H1 (cell line): ENCODE measurements around the gene CUL1. TPM values are rescaled to one million over a fixed set of nuclear protein-coding genes. Genes with fewer than 3 reads are reported as not detected.

Experiments used
- CTCF ChIA-PET: fragments of 300-600 bp; sonication (Branson Sonifier 250); formaldehyde crosslinking; loops from one replicate; lab custom pipeline; 2021; ENCODE audit not compliant: partially characterized antibody; lab: Charles Lee
- POLR2A ChIA-PET: fragments of 300-600 bp; sonication (Branson Sonifier 250); formaldehyde crosslinking; loops from one replicate; lab custom pipeline; 2021; ENCODE audit warnings: inconsistent platforms; ENCODE audit not compliant: partially characterized antibody; lab: Charles Lee
- DNase-seq, 2 experiments: peaks; one replicate each; pipeline versions ENCODE4 v3.0.0 to v3.0.0-alpha.2; 2010 to 2022; ENCODE audit warnings: low spot score in 2 of 2, low read depth in 1 of 2, mixed read lengths in 1 of 2
- FAIRE-seq: peaks from 2 replicates; lab custom pipeline; 2011; peaks lifted over from hg19 to GRCh38; lab: Jason Lieb, UNC
- H2AFZ ChIP-seq: 2 replicates; pipeline ENCODE4 v1.8.1; 2012; ENCODE audit warnings: low read length, inconsistent platforms
- H2AK5ac ChIP-seq: 2 replicates; pipeline ENCODE4 v1.6.1; 2013; ENCODE audit warnings: low read depth, low read length
- H2BK120ac ChIP-seq: replicated peaks from 2 replicates; pipeline ENCODE3; 2013; ENCODE audit warnings: low read depth, low read length, inconsistent platforms
- H2BK12ac ChIP-seq: 2 replicates; pipeline ENCODE4 v1.6.1; 2013; ENCODE audit warnings: low read depth, low read length
- H2BK15ac ChIP-seq: 2 replicates; pipeline ENCODE4 v1.6.1; 2013; ENCODE audit warnings: low read length
- H2BK20ac ChIP-seq: 2 replicates; pipeline ENCODE4 v1.6.1; 2013; ENCODE audit warnings: low read length
- H2BK5ac ChIP-seq: 2 replicates; pipeline ENCODE4 v1.6.1; 2013; ENCODE audit warnings: low read depth, low read length
- H3K14ac ChIP-seq: 2 replicates; pipeline ENCODE4 v1.6.1; 2013; ENCODE audit warnings: inconsistent platforms; ENCODE audit not compliant: insufficient read length
- H3K18ac ChIP-seq: 2 replicates; pipeline ENCODE4 v1.6.1; 2013; ENCODE audit warnings: low read length; ENCODE audit errors: extremely low read depth
- H3K23ac ChIP-seq: 2 replicates; pipeline ENCODE4 v1.6.1; 2013; ENCODE audit warnings: inconsistent platforms; ENCODE audit not compliant: insufficient read length
- H3K23me2 ChIP-seq: 2 replicates; pipeline ENCODE4 v1.6.1; 2013; ENCODE audit warnings: low read depth, low read length
- H3K27ac ChIP-seq: 2 replicates; pipeline ENCODE4 v1.6.1; 2011; ENCODE audit warnings: low read depth, low read length, inconsistent platforms
- H3K27me3 ChIP-seq, 4 experiments: replicated peaks in 1 of 4; 1 replicate in 1 of 4; 2 replicates in 3 of 4; pipeline versions ENCODE4 v1.6.1 to v1.8.1; 2011 to 2013; ENCODE audit warnings: low read length in 3 of 4, mild to moderate bottlenecking in 3 of 4, inconsistent platforms in 2 of 4, mixed read lengths in 2 of 4, moderate library complexity in 1 of 4; ENCODE audit not compliant: control insufficient read depth in 3 of 4, insufficient read depth in 3 of 4; ENCODE audit errors: extremely low read depth in 1 of 4
- H3K36me3 ChIP-seq, 4 experiments: 2 replicates each; pipeline versions ENCODE4 v1.6.1 to v1.8.1; 2011 to 2013; ENCODE audit warnings: mild to moderate bottlenecking in 4 of 4, low read length in 3 of 4, moderate library complexity in 2 of 4, control low read depth in 1 of 4, inconsistent platforms in 1 of 4; ENCODE audit not compliant: insufficient read depth in 4 of 4, control insufficient read depth in 2 of 4
- H3K4ac ChIP-seq: replicated peaks from 2 replicates; pipeline ENCODE3; 2013; ENCODE audit warnings: low read length, low read depth, mixed read lengths, inconsistent platforms; ENCODE audit not compliant: insufficient read length
- H3K4me1 ChIP-seq, 4 experiments: replicated peaks in 1 of 4; 1 replicate in 1 of 4; 2 replicates in 3 of 4; pipeline versions ENCODE4 v1.6.1 to v1.8.1; 2011 to 2013; ENCODE audit warnings: low read length in 3 of 4, inconsistent platforms in 2 of 4, mixed read lengths in 1 of 4; ENCODE audit not compliant: insufficient read depth in 4 of 4, control insufficient read depth in 3 of 4
- H3K4me2 ChIP-seq, 2 experiments: 2 replicates each; pipeline versions ENCODE4 v1.6.1 to v1.8.1; 2011 to 2013; ENCODE audit warnings: low read depth in 2 of 2, low read length in 2 of 2, control low read depth in 1 of 2, inconsistent platforms in 1 of 2, mild to moderate bottlenecking in 1 of 2; ENCODE audit not compliant: insufficient read depth in 1 of 2
- H3K4me3 ChIP-seq, 4 experiments: fragments of 200-600, 300-600 bp in 1 of 4; sonication (generic), shearing (Covaris generic), sonication (Bioruptor Twin) in 1 of 4; 2 replicates each; pipeline versions ENCODE4 v1.5.1 to v1.8.1; 2011 to 2016; ENCODE audit warnings: low read length in 4 of 4, low read depth in 3 of 4, control low read depth in 2 of 4, inconsistent platforms in 2 of 4, mild to moderate bottlenecking in 2 of 4, mixed read lengths in 1 of 4, moderate library complexity in 1 of 4; ENCODE audit not compliant: insufficient read depth in 2 of 4; ENCODE audit errors: extremely low read depth in 1 of 4
- H3K56ac ChIP-seq: replicated peaks from 2 replicates; pipeline ENCODE3; 2013; ENCODE audit warnings: low read depth, mild to moderate bottlenecking, mixed read lengths, low read length, inconsistent platforms; ENCODE audit not compliant: insufficient read length
- H3K79me1 ChIP-seq: 2 replicates; pipeline ENCODE4 v1.6.1; 2013; ENCODE audit warnings: low read depth, low read length, control low read depth
- H3K79me2 ChIP-seq, 2 experiments: 2 replicates each; pipeline versions ENCODE4 v1.6.1 to v1.8.1; 2012 to 2013; ENCODE audit warnings: low read length in 2 of 2, mild to moderate bottlenecking in 2 of 2, inconsistent platforms in 1 of 2; ENCODE audit not compliant: insufficient read depth in 2 of 2, control insufficient read depth in 1 of 2
- H3K9ac ChIP-seq, 4 experiments: replicated peaks in 1 of 4; 1 replicate in 1 of 4; 2 replicates in 3 of 4; pipeline versions ENCODE4 v1.6.1 to v1.8.1; 2011 to 2013; ENCODE audit warnings: low read depth in 3 of 4, low read length in 3 of 4, control low read depth in 2 of 4, mild to moderate bottlenecking in 2 of 4, moderate library complexity in 2 of 4, inconsistent platforms in 1 of 4; ENCODE audit errors: extremely low read depth in 1 of 4
- H3K9me3 ChIP-seq, 2 experiments: 2 replicates each; pipeline versions ENCODE4 v1.6.1 to v1.8.1; 2012 to 2013; ENCODE audit warnings: mild to moderate bottlenecking in 2 of 2, moderate library complexity in 2 of 2, control low read depth in 1 of 2, inconsistent platforms in 1 of 2, low read depth in 1 of 2, low read length in 1 of 2, mixed read lengths in 1 of 2; ENCODE audit not compliant: insufficient read depth in 2 of 2
- H4K20me1 ChIP-seq, 2 experiments: replicated peaks in 1 of 2; 2 replicates each; pipeline versions ENCODE3 to v1.8.1; 2011 to 2013; ENCODE audit warnings: inconsistent platforms in 2 of 2, low read length in 2 of 2, mild to moderate bottlenecking in 1 of 2; ENCODE audit not compliant: insufficient read depth in 2 of 2, control insufficient read depth in 1 of 2
- H4K5ac ChIP-seq: 2 replicates; pipeline ENCODE4 v1.6.1; 2013; ENCODE audit warnings: low read length, low read depth, mixed read lengths, inconsistent platforms; ENCODE audit not compliant: insufficient read length
- H4K8ac ChIP-seq: 2 replicates; pipeline ENCODE4 v1.8.0; 2013; ENCODE audit warnings: mild to moderate bottlenecking, moderate library complexity, low read length, inconsistent platforms; ENCODE audit not compliant: insufficient read depth; ENCODE audit errors: extremely low read depth
- H4K91ac ChIP-seq: replicated peaks from 2 replicates; pipeline ENCODE3; 2013; ENCODE audit warnings: low read length, mixed read lengths, inconsistent platforms; ENCODE audit not compliant: insufficient read length
- EGR1 ChIP-seq: IDR thresholded peaks from 2 replicates; pipeline ENCODE4 v1.6.1; 2011; ENCODE audit warnings: low read depth, low read length, borderline replicate concordance
- EP300 ChIP-seq, 2 experiments: IDR thresholded peaks; 1 replicate in 1 of 2; 2 replicates in 1 of 2; pipeline ENCODE4 v1.6.1; 2011 to 2012; ENCODE audit warnings: low read depth in 2 of 2, low read length in 2 of 2, mild to moderate bottlenecking in 2 of 2, borderline replicate concordance in 1 of 2, inconsistent platforms in 1 of 2, moderate library complexity in 1 of 2
- GABPA ChIP-seq: IDR thresholded peaks from 2 replicates; pipeline ENCODE4 v1.6.1; 2011; ENCODE audit warnings: mild to moderate bottlenecking, low read length, moderate library complexity, borderline replicate concordance; ENCODE audit not compliant: insufficient read depth
- JUN ChIP-seq: IDR thresholded peaks from 2 replicates; pipeline ENCODE4 v1.6.1; 2011; ENCODE audit warnings: low read depth, mild to moderate bottlenecking, improper control_type of control experiment, low read length
- JUND ChIP-seq: IDR thresholded peaks from 2 replicates; pipeline ENCODE4 v1.6.1; 2011; ENCODE audit warnings: mild to moderate bottlenecking, improper control_type of control experiment, low read length
- KDM1A ChIP-seq: fragments of 200-600, 300-600 bp; sonication (generic); IDR thresholded peaks from 2 replicates; pipeline ENCODE4 v1.7.1; 2016; ENCODE audit warnings: mild to moderate bottlenecking, low read length, borderline replicate concordance
- RNF2 ChIP-seq: fragments of 200-900, 300-1000 bp; sonication (generic); IDR thresholded peaks from 2 replicates; pipeline ENCODE4 v1.7.1; 2016; ENCODE audit warnings: borderline replicate concordance, low read depth, mild to moderate bottlenecking, antibody characterized with exemption, low read length; ENCODE audit not compliant: poor library complexity, severe bottlenecking; ENCODE audit errors: missing control alignments
- SP2 ChIP-seq: IDR thresholded peaks from 2 replicates; pipeline ENCODE4 v1.6.1; 2012; ENCODE audit warnings: mild to moderate bottlenecking, low read length, inconsistent platforms
- WGBS, 2 experiments: shearing (Covaris generic) in 1 of 2; methylation state at CpG; one replicate each; pipeline versions ENCODE4 v1.1.6 to v1.1.7; 2013 to 2015; ENCODE audit warnings: low lambda C conversion rate in 2 of 2, mixed read lengths in 2 of 2, inconsistent platforms in 1 of 2, low coverage in 1 of 2, missing lambda C conversion rate in 1 of 2; ENCODE audit not compliant: insufficient replicate concordance in 2 of 2, insufficient coverage in 1 of 2, insufficient read length in 1 of 2; ENCODE audit errors: extremely low coverage in 1 of 2, missing lambda C conversion rate in 1 of 2; 5-methylcytosine and 5-hydroxymethylcytosine counted together
- polyA plus RNA-seq, 7 experiments: library from polyadenylated mRNA; depleted of rRNA in 3 of 7; stranded (reverse) in 5 of 7; unstranded in 2 of 7; fragments of >200 nt in 5 of 7; fragments of 200-250 nt in 2 of 7; gene quantifications; 1 replicate in 5 of 7; 2 replicates in 1 of 7; 4 replicates in 1 of 7; pipeline versions ENCODE4 v1.2.1 to v1.2.3, GENCODE V29; 2011 to 2013; ENCODE audit warnings: missing spikeins in 2 of 7, mixed read lengths in 2 of 7
- total RNA-seq: library from RNA; stranded (reverse); fragmentation: NEBNext Ultra II Directional; extraction: Animal tissue kit (Norgen Biotek cat#: 25700); gene quantifications from 2 replicates; pipeline ENCODE4 v1.2.1, GENCODE V29; 2021

The CUL1 gene
- total and polyA plus RNA-seq, 2 of the 8 experiments (the other 6 are each of a cell fraction or from before 2014, with no cell fraction given) = 33.0 to 77.3 TPM

- Histone ChIP-seq H3K27me3 (no peaks in the 10 kb centered on the region), H2AK5ac (no peak overlapping the region), H2BK15ac (no peak overlapping the region), H3K23me2 (no peaks in the 10 kb centered on the region), H4K91ac (no peak overlapping the region)
- TF ChIP-seq SP2 (no peak), RNF2 (no peak), GABPA (no peak), EP300 (IDR thresholded peaks at IDR 0.05; ENCODE audit: borderline replicate concordance in 1 of 2, low read depth in 2 of 2, low read length in 2 of 2) (no peak), KDM1A (no peak), JUND (no peak), EGR1 (no peak), JUN (no peak)
- TF ChIP-seq, all 59 proteins: peak for 0
- no peak overlapping the region for H4K8ac ChIP-seq
- no peak overlapping the region for H3K27ac ChIP-seq
- H3K4me1 ChIP-seq = peaks cover 0 to 21% (median 13%) of the 10 kb centered on the region in 4 experiments; a peak in 5 of 7 replicates
- no peak overlapping the region for H3K18ac ChIP-seq
- H4K20me1 ChIP-seq = peaks cover 12 to 15% of the 10 kb centered on the region in 2 experiments
- peaks cover 7% of the 10 kb centered on the region; the same call in 1 of the 2 replicates for H3K79me1 ChIP-seq
- H3K23ac ChIP-seq = no peak overlapping the region
- CTCF ChIA-PET = interaction anchor here (0.8 to 1.9 kb wide), 3 partner anchors 13 to 93 kb away, joined by 3 to 6 read pairs (median 4); no protein-coding TSS in a partner anchor
- H2BK120ac ChIP-seq = no peak overlapping the region
- POLR2A ChIA-PET = interaction anchor here (1.2 to 3.1 kb wide), 2 partner anchors 9 to 20 kb away, joined by 5 to 17 read pairs; partner anchors contain the start of gene CUL1
- no peak overlapping the region for H3K4me3 ChIP-seq
- FAIRE-seq (no peak), DNase-seq (no peak)
- H3K36me3 ChIP-seq = no peaks in the 10 kb centered on the region
- peak overlapping the region in 1 of 4 experiments; percentile 10; a peak in 1 of 7 replicates for H3K9ac ChIP-seq
- H3K56ac ChIP-seq = no peak overlapping the region
- H3K9me3 ChIP-seq = no peaks in the 10 kb centered on the region
- WGBS, 2 experiments = 88% methylated on average over 7 of the region's 7 CpGs; no CpG with 5 or more reads in 1 of the 2 experiments
- no peak overlapping the region for H3K4ac ChIP-seq
- H2BK12ac ChIP-seq = no peak overlapping the region
- H3K4me2 ChIP-seq = 0 out of 4 replicates have a peak overlapping the region, but pooled peaks have one; percentile 8 to 12
- no peak overlapping the region for H3K14ac ChIP-seq
- H3K79me2 ChIP-seq = peaks cover 49 to 100% of the 10 kb centered on the region in 2 experiments
- H2BK20ac ChIP-seq = no peak overlapping the region
- no peak overlapping the region for H4K5ac ChIP-seq
- H2AFZ ChIP-seq = no peak overlapping the region
- peak overlapping the region; percentile 20; the same call in 1 of the 2 replicates for H2BK5ac ChIP-seq
These were observed 9.6 kb downstream of the CUL1 start for GRCh38 chr7:148708026-148708885.
